Endometrium (tissue), 2 donors: ENCODE data around the gene FGF11.

Source experiments
- FAIRE-seq: peaks from 2 replicates; lab custom pipeline; 2012; peaks lifted over from hg19 to GRCh38; lab: Jason Lieb, UNC
- donor health status: control.
- donor health status: control.

Gene FGF11

DNA sequence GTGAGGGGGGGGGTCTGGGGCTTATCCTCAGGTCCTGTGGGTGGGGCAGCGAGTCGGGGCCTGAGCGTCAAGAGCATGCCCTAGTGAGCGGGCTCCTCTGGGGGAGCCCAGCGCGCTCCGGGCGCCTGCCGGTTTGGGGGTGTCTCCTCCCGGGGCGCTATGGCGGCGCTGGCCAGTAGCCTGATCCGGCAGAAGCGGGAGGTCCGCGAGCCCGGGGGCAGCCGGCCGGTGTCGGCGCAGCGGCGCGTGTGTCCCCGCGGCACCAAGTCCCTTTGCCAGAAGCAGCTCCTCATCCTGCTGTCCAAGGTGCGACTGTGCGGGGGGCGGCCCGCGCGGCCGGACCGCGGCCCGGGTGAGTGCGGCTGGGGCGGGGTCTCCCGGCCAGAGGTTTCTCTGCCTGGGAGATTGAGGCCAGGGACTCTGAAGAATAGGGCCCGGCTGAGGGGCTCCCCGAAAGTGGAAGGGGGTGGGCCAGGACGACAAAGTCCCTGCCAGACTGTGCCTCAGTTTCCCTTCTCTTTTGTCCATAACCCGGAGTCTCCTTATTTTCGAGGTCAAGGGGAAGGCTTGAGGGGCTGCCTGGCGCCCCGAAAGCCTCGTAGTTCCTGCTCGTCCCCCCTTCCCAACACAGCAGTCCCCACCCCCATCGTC is at the start of gene FGF11:
FGF11 (plus strand) TSS at position 51 of the 651 bp plus-strand sequence; CDS start at position 160, 109 bp downstream.
- no peak for FAIRE-seq

DNA sequence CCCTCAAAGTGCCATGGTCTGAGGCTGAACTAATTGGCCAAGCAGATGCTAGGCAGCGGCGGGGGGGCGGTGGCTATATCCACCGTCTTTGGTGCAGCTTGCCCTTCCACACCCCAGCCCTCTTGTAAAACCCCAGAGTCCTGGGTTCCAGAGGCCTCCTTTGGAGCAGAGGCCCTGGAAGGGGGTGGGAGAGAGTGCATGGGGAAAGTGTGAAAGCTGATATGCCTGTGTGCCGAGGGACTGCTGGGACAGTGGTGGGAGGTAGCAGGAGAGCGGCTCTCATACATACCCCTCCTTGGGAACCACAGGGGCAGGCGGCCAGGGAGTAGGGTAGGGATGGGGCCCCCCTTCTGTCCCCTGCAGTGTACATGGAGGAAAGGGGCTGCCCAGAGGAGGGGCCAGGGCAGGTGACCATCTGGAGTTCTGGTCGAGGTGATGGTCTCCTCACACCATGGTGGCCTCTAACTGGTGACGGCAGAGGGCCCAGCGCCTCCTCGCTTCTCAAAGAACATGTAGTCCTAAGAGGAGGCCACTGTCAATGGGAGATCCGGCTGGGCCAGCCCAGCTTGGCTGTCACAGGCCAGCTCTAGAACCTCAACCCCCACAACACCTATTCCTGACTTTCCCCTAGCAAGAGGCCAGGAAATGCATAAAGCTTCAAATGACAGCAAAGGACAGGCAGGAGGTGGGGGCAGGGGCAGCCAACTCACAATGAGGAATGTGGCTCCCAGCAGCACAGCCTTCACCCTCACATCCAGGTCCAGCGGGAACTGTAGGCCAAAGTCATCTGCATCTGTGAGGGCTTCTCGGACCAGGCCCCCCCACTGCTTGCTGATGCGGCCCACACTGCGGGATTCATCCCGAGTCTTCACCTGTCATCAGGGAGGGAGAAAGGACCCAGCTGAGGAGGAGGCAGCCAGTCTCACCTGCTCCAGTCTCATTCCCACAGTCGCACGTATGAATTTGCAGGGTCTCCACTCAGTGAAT is 49.1 kb upstream of the FGF11 start:
- no peak for FAIRE-seq

DNA sequence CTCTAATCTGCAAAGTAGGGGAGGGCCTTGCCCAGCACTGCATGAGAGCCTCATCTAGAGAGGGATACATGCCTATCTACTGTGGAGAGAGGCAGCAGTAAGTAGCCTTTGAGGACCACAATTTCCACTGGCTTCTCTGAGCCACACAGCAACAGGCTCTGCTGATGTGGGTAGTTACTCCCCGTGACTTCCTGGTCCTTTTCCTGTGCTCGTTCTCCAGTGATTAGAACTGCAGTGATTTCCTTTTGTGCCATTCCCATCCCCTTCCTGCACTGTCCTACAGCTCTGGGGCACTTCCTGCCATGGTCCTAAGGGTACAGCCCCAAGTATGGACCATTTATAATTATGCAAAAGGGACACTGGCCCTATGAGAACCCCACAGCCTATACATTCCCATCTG is 48.0 kb upstream of the FGF11 start:
- FAIRE-seq = no peak

- FAIRE-seq = no peak
Observed at GRCh38 chr17:7392696-7393612, 46.4 kb upstream of the FGF11 start.

- FAIRE-seq = no peak
Observed at GRCh38 chr17:7393613-7394451, 45.5 kb upstream of the FGF11 start.

DNA sequence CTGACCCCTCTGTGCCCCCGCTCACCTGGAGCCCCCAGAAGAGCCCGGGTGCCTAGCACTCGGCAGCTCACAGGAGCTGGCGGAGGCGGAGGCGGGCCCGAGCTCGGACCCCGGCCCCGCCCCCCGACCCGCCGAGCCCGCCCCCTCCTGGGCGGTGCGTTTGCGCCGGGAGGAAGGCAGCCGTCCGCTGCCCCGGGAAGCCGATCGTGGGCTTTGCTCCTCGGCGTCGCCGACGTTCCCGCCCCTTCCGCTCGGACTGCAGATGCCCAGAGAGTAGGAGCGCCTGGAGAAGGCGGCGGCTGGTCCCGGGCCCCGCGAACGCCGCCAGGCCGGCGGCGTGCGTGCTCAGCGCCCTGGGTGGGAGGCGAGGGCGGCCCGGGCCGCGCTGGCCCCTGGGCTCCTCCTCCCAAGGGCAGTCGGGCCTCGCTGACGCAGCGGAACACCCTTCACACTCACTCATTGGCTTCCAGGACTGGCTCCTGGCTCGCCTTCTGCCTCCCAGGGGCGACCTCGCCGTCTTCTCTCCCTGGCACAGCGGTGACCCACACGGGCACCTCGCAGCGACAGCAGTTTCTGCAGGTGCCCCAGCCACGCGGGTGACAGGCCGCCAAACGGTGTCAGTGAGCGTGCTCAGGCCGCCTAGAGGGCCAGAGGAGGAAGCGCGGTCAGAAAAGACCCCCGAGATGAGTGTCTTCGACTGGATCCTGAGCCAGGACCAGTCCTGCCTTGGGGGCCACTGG is 44.7 kb upstream of the FGF11 start, which contains the start of gene PLSCR3:
PLSCR3 (minus strand) TSS at position 74 of the 740 bp plus-strand sequence. CDS start 415 bp downstream, outside the sequence.
- FAIRE-seq = no peak

DNA sequence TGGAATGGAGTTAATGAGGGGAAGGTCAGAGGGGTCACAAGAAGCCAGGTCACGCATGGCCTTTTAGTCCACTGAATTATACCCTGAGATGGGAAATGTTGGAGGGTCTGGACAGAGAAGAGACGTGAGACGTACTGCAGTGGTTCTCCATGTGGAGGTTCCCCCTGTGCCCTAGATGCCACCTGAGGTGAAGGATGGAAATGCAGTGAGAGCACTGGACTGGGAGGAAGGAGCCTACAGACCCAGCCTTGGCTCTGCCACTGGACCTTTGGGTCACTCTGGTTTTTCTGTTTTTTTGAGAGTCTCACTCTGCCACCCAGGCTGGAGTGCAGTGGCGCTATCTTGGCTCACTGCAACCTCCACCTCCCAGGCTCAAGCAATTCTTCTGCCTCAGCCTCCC is 43.2 kb upstream of the FGF11 start:
- no peak for FAIRE-seq

GRCh38 chr17:7398612-7399011 is 40.7 kb upstream of the FGF11 start:
- no peak for FAIRE-seq

DNA sequence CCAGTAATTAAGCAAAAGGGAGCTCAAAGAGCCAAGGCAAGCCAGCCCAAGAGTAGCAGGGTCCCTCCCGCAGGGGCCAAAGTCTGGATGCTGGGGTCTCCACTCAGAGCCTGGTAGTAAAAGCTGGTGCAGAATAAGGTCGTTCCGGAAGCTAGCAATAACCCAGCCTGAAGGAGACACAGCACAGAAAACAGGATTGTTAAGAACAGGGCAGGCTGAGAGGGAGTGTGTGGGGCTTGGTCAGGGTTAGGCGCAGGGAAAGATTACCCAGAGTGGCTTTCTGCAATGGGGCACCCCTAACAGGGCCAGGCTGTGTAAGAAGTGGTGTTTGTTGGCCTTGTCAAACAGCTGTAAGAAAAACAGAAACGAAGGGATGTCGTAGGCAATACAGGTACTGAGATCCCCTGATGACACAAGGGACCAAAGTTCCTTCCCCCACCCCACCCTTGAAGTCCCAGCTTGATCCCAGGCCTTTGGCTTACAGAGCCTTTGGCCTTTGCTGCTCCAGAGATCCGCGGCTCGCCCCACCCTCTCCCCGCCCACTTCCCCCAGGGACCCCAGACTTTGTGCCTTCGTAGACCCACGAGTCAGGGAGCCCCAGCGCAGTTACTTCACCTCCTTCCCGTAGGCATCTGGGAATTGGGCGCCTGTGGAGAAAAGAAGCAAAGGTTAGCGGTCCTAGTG is 36.1 kb upstream of the FGF11 start:
- no peak for FAIRE-seq

GRCh38 chr17:7403727-7403976 is 35.7 kb upstream of the FGF11 start:
- FAIRE-seq = no peak

GRCh38 chr17:7403977-7404736 is 35.2 kb upstream of the FGF11 start, which contains the start of gene TMEM256:
Gene TMEM256, minus strand, starts transcription at chr17:7404097. Its CDS starts 13 bp downstream, at chr17:7404084.
- FAIRE-seq = peak; percentile 98

- FAIRE-seq = no peak
Observed at GRCh38 chr17:7404737-7405349, 34.5 kb upstream of the FGF11 start.

DNA sequence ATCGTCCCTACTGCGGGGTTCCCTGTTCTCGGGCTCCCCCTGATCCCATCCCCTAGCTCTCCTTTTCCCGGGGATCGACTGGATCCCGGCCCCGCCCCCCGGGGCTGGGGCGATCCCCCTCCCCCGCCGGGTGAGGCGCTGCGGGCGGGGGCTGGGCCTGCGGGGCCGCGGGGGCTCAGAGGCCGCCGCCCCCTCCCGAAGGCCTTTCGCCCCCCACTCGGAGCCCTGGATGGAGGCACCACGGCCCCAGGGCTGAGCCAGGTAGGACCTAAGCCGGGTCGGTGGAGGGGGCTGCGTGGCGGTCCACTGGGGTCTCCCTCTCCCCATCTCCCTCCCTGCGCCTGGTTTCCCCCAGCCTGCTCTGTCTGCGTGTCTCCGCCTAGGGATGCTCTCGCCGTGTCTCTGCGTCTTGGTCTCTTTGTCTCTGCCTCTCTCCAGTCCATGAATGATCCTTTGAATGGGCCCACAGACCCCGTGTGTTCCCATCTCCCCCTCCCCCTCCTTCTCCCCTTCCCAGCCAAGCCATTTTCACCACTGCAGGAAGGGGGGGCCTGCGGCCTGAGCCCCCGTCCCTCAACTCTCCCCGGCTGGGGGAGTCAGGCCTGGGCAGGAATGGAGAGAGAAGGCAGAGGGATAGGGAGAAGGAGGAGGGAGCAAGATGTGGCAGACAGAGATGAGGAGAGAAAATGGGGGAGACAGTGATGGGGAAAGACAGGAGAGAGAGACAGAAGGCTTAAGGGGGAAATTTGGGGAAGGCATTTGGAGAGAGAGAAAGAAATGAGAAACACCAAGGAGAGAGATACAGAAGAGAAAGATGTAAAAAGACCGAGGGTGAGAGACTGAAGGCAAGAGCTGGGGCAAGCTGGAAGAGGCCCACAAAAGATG is 33.7 kb upstream of the FGF11 start:
- FAIRE-seq = no peak

GRCh38 chr17:7406235-7406825 is 33.0 kb upstream of the FGF11 start:
- no peak for FAIRE-seq

- FAIRE-seq = no peak
Observed at GRCh38 chr17:7407082-7407481, 32.2 kb upstream of the FGF11 start.

DNA sequence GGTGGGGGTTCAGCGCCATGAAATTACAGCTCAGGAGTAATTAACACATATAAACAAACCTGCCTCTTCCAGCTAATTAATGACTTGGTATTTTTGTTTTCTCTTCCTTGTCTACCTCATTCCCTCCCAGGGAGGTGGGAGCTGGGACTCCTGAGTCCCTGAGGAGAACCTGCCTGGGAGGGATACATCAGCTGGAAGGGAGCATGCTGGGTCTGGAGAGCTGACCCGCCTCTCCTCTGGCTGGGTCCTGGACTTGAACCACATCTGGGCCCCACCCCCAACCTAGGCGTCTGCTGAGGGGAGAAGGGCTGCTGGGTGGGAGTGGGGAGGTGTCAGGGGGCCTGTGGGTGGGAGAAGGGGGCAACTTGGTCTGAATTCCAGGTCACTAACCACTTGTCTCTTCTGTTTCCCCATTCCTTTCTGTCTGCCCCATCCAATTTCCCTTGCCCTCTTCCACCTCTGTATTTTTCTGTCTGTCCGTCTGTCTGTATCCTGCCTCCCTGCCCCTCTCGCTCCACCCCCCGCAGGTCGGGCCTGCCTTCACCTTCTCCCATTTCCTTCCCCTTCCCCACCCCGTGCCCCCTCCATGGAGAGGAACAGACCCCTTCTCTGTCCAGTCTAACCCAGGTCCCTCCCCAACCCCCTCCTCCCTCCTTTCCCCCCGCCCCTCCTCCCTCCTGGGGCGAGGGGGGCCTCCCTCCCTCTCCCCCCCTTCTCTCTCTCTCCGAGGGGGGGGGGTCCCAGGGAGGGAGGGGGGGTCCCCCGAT is 31.6 kb upstream of the FGF11 start, which contains the start of gene NLGN2:
NLGN2 (plus strand) TSS at position 361 of the 767 bp plus-strand sequence. CDS start 411 bp downstream, outside the sequence.
- FAIRE-seq = no peak
